Effector memory CD8-positive, alpha-beta T cell (primary cell): ENCODE results near the gene SGCE.
"Not testable (repeated sequence)": the region's sequence is repeated elsewhere in the genome, so short reads cannot be mapped to it uniquely, and the experiment has no call there.

Experiments used
- ATAC-seq: fragments of 150-1000 bp; cut with Tn5 transposase; replicated peaks from 2 replicates; pipeline ENCODE4 v1.10.0; 2021; ENCODE audit warnings: mild to moderate bottlenecking, moderate library complexity
- DNase-seq, 3 experiments: peaks; one replicate each; pipeline ENCODE4 v3.0.0; 2021
- H3K27ac Mint-ChIP-seq, 2 donors: one replicate each; pipeline ENCODE4 v1.8.0; 2022; ENCODE audit warnings: mild to moderate bottlenecking in 2 of 2, mixed read lengths in 2 of 2, moderate library complexity in 2 of 2
- H3K27me3 Mint-ChIP-seq, 2 donors: one replicate each; pipeline ENCODE4 v1.8.0; 2022; ENCODE audit warnings: mixed read lengths in 2 of 2
- H3K36me3 Mint-ChIP-seq: one replicate; pipeline ENCODE4 v1.8.0; 2022; ENCODE audit warnings: mild to moderate bottlenecking, moderate library complexity, mixed read lengths; ENCODE audit not compliant: insufficient read depth
- H3K4me1 Mint-ChIP-seq, 2 donors: one replicate each; pipeline ENCODE4 v1.8.0; 2022; ENCODE audit warnings: low read depth in 2 of 2, mixed read lengths in 2 of 2
- H3K4me3 Mint-ChIP-seq, 2 donors: one replicate each; pipeline ENCODE4 v1.8.0; 2022; ENCODE audit warnings: mild to moderate bottlenecking in 2 of 2, mixed read lengths in 2 of 2, moderate library complexity in 2 of 2
- H3K9me3 Mint-ChIP-seq, 2 donors: one replicate each; pipeline ENCODE4 v1.8.0; 2022; ENCODE audit warnings: mixed read lengths in 2 of 2
- total RNA-seq, 9 experiments: gene quantifications; one replicate each; lab custom pipeline; 2026; lab: John Stamatoyannopoulos, UW

The SGCE gene, protein sequence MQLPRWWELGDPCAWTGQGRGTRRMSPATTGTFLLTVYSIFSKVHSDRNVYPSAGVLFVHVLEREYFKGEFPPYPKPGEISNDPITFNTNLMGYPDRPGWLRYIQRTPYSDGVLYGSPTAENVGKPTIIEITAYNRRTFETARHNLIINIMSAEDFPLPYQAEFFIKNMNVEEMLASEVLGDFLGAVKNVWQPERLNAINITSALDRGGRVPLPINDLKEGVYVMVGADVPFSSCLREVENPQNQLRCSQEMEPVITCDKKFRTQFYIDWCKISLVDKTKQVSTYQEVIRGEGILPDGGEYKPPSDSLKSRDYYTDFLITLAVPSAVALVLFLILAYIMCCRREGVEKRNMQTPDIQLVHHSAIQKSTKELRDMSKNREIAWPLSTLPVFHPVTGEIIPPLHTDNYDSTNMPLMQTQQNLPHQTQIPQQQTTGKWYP
- total RNA-seq: 0 to 3.2 (median 1.1) reads per million in 9 experiments

DNA sequence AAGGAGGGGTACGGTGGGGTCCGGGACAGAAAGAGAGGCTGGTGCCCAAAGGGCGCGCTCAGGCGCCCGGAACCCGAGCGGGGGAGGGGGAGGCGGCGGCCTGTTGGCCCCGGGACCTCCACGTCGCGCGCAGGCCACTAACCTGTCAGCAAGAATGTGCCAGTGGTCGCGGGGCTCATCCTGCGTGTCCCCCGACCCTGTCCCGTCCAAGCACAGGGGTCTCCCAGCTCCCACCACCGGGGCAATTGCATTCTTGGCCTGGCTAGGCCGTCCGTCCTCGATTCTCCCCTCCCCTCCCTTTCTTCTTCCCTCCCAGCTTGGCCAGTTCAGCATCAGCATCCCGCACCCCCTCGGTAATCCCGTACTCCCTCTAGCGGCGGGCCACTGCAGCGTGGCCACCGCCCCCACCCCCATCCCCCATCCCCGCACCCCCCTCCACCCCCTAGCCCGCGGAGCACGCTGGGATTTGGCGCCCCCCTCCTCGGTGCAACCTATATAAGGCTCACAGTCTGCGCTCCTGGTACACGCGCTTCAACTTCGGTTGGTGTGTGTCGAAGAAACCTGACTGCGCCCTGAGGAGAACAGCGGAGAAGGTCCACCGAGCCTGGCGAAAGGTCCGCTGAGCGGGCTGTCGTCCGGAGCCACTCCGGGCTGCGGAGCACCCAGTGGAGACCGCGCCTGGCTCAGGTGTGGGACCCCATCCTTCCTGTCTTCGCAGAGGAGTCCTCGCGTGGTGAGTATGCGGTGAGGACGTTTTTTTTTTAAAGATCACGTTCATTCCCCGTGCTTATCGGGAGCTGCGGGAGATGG, at the start of gene SGCE:
Gene SGCE, minus strand, starts transcription at position 286 of the 810 bp plus-strand sequence. Its CDS starts 35 bp downstream, at position 251.
- Mint-ChIP-seq H3K36me3 (peaks cover 5% of the 10 kb centered on the region), H3K27me3 (peaks cover 17 to 27% of the 10 kb centered on the region in 2 donors), H3K27ac (peak within 1 kb of the TSS in 1 of 2 donors; percentile 38), H3K9me3 (peaks cover 0 to 2% of the 10 kb centered on the region in 2 donors), H3K4me1 (peaks cover 4 to 14% of the 10 kb centered on the region in 2 donors), H3K4me3 (peak within 1 kb of the TSS; percentile 82 to 84)
- ATAC-seq (no peak), DNase-seq (peak; percentile 17 to 29 (median 23))

DNA sequence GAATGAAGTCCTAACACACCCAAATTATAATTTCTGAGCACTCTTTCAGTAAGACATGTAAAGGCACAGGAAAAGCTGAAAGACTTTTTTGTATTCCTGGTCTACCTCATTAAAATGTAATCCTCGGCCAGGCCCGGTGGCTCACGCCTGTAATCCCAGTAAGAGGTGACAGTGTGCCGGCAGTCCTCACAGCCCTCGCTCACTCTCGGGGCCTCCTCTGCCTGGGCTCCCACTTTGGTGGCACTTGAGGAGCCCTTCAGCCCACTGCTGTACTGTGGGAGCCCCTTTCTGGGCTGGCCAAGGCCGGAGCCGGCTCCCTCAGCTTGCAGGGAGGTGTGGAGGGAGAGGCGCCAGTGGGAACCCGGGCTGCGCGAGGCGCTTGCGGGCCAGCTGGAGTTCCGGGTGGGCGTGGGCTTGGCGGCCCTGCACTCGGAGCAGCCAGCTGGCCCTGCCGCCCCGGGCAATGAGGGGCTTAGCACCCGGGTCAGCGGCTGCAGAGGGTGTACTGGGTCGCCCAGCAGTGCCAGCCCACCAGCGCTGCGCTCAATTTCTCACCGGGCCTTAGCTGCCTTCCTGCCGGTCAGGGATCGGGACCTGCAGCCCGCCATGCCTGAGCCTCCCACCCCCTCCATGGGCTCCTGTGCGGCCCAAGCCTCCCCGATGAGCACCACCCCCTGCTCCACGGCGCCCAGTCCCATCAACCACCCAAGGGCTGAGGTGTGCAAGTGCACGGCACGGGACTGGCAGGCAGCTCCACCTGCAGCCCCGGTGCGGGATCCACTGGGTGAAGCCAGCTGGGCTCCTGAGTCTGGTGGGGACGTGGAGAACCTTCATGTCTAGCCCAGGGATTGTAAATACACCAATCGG, 49.5 kb upstream of the SGCE start:
- not testable (repeated sequence) for H3K36me3 Mint-ChIP-seq, DNase-seq, H3K4me3 Mint-ChIP-seq, H3K9me3 Mint-ChIP-seq, H3K4me1 Mint-ChIP-seq, H3K27ac Mint-ChIP-seq, ATAC-seq
- H3K27me3 Mint-ChIP-seq: peaks cover 6 to 25% of the 10 kb centered on the region in 2 donors

DNA sequence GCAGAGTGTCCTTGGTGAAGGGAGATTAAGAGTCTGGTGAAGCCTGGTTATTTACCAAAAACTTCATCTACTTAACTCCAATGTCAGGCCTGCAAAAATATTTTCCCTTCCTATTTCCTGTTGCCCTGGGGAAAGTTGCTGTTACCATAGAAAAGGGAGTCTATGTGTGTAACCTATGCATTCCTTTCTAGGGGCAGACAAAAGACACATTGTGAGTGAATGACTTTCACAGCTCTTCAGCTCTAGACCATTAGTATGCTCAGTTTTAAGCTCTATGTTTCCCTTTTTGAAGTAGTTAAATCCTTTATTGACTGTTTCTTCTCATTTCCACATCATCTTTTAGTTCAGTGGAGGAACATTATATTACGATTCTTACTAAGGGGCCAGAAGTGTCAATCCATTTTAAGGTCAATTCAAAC, 45.6 kb upstream of the SGCE start:
- no peaks in the 10 kb centered on the region for H3K36me3 Mint-ChIP-seq
- H3K4me3 Mint-ChIP-seq: no peak overlapping the region
- ATAC-seq: no peak
- DNase-seq: no peak
- H3K9me3 Mint-ChIP-seq: no peaks in the 10 kb centered on the region
- no peak overlapping the region for H3K27ac Mint-ChIP-seq
- H3K27me3 Mint-ChIP-seq: peaks cover 6 to 15% of the 10 kb centered on the region in 2 donors
- H3K4me1 Mint-ChIP-seq: no peaks in the 10 kb centered on the region

DNA sequence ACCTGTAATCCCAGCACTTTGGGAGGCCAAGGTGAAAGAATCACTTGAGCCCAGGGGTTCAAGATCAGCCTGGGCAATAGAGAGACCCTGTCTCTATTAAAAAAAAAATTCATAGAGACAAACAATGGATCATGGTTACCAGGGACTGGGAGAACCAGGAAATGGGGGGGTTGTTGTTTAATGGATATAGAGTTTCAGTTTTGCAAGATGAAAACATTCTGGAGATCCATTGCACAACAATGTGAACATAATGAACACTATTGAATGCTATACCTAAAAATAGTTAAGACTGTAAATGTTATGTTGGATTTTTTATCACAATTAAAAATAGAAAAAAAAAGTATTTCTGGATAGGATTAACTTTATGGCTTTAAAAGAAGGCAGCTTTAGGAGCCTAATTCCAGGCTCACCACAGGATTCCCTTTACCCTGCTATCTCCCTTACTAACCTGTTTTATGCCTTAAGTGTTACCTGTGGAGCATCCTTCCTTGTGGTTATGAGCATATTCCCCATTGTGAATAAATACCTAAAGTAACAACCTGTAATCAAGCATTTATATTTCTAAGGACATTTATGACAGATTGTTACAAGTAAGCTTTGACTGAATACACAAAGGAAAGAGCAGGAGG, 45.1 kb upstream of the SGCE start:
- H3K27ac Mint-ChIP-seq: no peak overlapping the region
- no peaks in the 10 kb centered on the region for H3K9me3 Mint-ChIP-seq
- H3K4me1 Mint-ChIP-seq: no peaks in the 10 kb centered on the region
- ATAC-seq (no peak), DNase-seq (no peak)
- no peaks in the 10 kb centered on the region for H3K36me3 Mint-ChIP-seq
- H3K4me3 Mint-ChIP-seq: no peak overlapping the region
- peaks cover 6 to 15% of the 10 kb centered on the region in 2 donors for H3K27me3 Mint-ChIP-seq

DNA sequence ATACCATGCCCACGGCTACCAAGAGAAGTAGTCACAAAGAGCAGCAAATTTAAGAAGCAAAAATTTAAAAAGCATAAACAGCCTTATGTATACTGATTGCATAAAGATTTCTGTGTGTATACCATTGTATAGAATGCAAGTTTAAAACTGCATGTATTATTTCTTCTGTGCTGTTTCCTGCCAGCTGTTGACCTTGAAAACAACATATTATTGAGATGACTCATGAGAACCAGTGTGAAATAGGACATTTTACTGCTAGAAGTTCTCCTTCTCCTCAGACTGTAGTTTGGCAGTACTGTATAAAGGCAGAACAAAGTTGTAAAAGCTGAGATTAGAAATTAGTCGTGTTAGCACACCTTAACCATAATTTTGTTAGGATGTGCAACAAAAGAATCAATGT, 42.3 kb upstream of the SGCE start:
- Mint-ChIP-seq H3K4me1 (no peaks in the 10 kb centered on the region), H3K27me3 (peaks cover 6 to 19% of the 10 kb centered on the region in 2 donors), H3K4me3 (no peak overlapping the region), H3K27ac (no peak overlapping the region), H3K36me3 (peaks cover 2% of the 10 kb centered on the region), H3K9me3 (no peaks in the 10 kb centered on the region)
- no peak for ATAC-seq
- no peak for DNase-seq

DNA sequence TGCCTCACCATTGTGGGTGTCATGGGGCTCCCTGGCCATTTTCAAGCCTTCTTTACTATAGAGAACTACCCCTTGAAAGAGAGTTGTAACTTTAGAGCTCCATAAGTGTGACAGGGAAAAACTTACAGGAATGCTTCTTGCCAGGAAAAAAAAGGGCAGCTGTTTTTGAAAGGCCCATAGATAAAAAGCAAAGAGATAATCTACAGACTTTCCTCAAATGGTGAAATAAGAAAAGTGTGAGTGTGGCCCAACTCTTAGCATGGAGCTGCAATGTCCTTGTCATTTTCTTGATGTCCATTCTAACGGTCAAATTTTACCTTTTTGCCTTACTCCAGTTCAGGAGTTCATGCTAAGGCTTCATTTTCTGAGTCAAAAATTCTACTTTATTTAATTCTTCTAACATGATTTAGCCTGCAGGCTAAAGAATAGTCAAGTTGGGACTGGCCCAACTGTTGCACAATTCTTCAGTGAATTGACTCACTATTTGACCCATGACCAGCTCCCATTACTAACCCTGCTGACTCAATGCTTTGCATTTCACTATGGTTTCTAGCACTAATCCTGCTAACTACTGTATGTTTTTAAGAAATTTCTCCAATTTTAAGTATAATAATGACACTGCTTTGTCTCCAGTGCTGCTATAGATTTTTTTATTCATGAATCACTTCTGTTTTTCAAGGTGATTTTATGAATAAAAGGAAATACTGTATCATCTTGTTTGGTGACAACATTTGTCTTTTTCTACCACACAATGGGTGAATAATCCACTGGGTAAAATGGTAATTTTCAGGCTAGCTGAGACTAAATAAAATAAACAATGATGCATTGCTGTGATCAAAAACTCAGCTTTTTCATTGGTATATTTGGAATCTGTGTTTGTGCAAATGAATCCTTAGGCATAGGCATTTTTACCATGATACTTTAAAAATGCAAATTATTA, 41.4 kb upstream of the SGCE start:
- no peak for ATAC-seq
- Mint-ChIP-seq H3K27me3 (peaks cover under 1 to 9% of the 10 kb centered on the region in 2 donors), H3K4me3 (no peak overlapping the region), H3K9me3 (no peaks in the 10 kb centered on the region), H3K36me3 (peaks cover 2% of the 10 kb centered on the region), H3K4me1 (no peaks in the 10 kb centered on the region), H3K27ac (no peak overlapping the region)
- no peak for DNase-seq

DNA sequence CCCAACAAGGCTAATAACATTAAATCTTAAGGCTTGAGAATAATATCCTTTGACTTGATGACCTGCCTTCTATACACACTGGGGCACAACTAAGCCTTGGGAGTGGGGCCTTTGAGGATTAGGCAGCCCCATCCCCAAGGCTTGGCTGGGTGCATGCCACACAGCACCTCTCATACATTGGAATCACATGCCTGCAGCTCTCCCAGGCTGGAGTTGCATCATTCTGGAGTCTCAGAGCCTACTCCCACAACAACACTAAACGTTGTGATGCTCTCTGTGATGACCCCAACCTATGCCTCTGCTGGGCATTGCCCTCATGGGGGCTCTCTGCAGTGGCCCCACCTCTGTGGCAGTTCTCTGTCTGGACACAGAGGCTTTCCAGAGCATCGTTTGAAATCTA, 31.9 kb upstream of the SGCE start:
- no peaks in the 10 kb centered on the region for H3K36me3 Mint-ChIP-seq
- H3K27ac Mint-ChIP-seq: no peak overlapping the region
- no peak for DNase-seq
- no peak for ATAC-seq
- no peaks in the 10 kb centered on the region for H3K9me3 Mint-ChIP-seq
- no peaks in the 10 kb centered on the region for H3K4me1 Mint-ChIP-seq
- H3K4me3 Mint-ChIP-seq: no peak overlapping the region
- peaks cover 5 to 15% of the 10 kb centered on the region in 2 donors for H3K27me3 Mint-ChIP-seq

DNA sequence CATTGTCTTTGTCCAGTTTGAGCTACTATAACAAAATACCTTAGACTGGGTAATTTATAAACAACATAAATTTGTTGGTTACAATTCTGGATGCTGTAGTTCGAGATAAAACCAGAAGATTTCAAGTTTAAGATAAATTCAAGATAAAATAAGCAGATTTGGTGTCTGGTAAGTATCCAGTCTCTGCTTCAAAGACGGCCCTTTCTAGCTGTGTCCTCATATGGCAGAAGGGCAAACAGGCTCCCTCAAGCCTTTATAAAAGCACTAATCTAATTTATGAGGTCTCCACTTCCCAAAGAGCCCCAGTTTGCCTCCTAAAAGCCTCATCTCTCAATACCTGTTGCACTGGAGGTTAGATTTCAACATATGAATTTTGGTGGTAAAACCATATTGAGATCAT, 31.1 kb upstream of the SGCE start:
- DNase-seq: no peak
- ATAC-seq: no peak
- Mint-ChIP-seq H3K27ac (no peak overlapping the region), H3K4me3 (no peak overlapping the region), H3K9me3 (no peaks in the 10 kb centered on the region), H3K36me3 (no peaks in the 10 kb centered on the region), H3K27me3 (peaks cover 5 to 15% of the 10 kb centered on the region in 2 donors), H3K4me1 (no peaks in the 10 kb centered on the region)

DNA sequence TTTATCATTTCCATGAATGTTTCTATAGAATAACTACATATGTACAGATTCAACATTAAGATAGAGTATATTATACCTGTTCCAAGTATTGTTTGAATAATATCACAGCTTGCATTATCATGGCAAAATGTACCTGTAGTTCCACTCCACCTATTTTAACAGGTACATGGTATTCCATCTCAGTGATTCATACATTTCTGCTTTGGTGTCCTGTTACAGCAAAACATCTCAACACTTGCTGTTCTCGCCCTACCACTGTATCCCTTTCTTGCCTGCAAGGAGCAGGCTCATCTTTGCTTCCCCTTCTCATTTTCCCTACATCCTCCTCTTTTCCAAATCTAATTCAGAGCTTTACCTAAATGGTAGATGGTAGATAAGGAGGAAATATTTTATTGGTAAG, 27.1 kb upstream of the SGCE start:
- DNase-seq (no peak), ATAC-seq (no peak)
- H3K27ac Mint-ChIP-seq: no peak overlapping the region
- peaks cover 6 to 20% of the 10 kb centered on the region in 2 donors for H3K27me3 Mint-ChIP-seq
- no peak overlapping the region for H3K4me3 Mint-ChIP-seq
- no peaks in the 10 kb centered on the region for H3K4me1 Mint-ChIP-seq
- no peaks in the 10 kb centered on the region for H3K36me3 Mint-ChIP-seq
- H3K9me3 Mint-ChIP-seq: no peaks in the 10 kb centered on the region

DNA sequence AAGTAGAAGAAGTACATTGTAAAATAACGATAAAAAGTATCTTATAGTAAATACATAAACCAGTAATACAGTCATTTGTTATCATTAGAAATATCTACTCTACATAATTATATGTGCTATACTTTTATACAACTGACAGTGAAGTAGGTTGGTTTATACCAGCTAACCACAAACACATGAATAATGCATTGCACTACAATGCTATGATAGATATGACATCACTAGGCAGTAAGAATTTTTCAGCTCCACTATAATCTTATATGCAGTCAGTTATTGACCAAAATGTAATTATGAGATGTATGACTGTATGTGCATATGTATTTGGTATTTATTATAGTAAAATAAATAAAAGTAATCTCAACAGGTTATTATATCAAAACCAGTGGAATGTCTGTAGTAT, 23.4 kb upstream of the SGCE start:
- H3K9me3 Mint-ChIP-seq: no peaks in the 10 kb centered on the region
- no peak for DNase-seq
- no peak overlapping the region for H3K4me3 Mint-ChIP-seq
- H3K27me3 Mint-ChIP-seq: peaks cover 9 to 25% of the 10 kb centered on the region in 2 donors
- no peaks in the 10 kb centered on the region for H3K36me3 Mint-ChIP-seq
- H3K4me1 Mint-ChIP-seq: no peaks in the 10 kb centered on the region
- no peak for ATAC-seq
- H3K27ac Mint-ChIP-seq: no peak overlapping the region

DNA sequence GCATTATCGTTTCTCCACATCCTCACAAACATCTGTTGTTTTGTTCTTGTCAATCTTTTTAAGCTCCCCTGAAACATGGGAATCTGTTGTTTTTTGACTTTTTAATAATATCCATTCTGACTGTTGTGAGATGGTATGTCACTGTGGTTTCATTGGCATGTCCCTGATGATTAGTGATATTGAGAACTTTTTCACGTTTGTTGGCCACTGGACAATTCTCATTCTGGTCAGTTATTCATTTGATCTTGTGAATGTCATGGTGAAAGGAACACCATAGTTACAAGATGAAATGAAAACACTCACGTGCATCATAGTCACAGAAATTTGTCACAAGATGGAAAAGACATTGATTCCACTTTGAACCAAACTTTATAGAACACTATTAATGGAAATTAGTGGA, 20.5 kb upstream of the SGCE start:
- no peak overlapping the region for H3K4me3 Mint-ChIP-seq
- no peaks in the 10 kb centered on the region for H3K9me3 Mint-ChIP-seq
- H3K36me3 Mint-ChIP-seq: no peaks in the 10 kb centered on the region
- H3K27ac Mint-ChIP-seq: no peak overlapping the region
- ATAC-seq (no peak), DNase-seq (no peak)
- no peaks in the 10 kb centered on the region for H3K4me1 Mint-ChIP-seq
- peaks cover 9 to 25% of the 10 kb centered on the region in 2 donors for H3K27me3 Mint-ChIP-seq

DNA sequence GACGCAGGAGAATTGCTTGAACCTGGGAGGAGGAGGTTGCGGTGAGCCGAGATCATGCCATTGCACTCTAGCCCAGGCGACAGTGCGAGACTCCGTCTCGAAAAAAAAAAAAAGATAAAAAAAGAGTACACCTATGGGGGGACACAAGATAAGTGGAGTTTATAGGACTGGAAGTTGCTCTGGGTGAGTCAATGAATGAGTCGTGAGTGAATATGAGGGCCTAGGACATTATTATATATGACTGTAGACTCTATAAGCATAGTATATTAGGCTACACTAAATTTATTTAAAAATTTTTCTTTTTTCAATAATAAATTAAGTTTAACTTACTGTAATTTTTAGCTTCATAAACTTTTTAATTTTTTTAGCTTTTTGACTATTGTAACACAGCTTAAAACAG, 19.4 kb upstream of the SGCE start:
- Mint-ChIP-seq H3K9me3 (no peaks in the 10 kb centered on the region), H3K4me1 (no peaks in the 10 kb centered on the region), H3K27ac (no peak overlapping the region), H3K27me3 (peaks cover 9 to 25% of the 10 kb centered on the region in 2 donors), H3K4me3 (no peak overlapping the region), H3K36me3 (no peaks in the 10 kb centered on the region)
- no peak for DNase-seq
- no peak for ATAC-seq
